ENCODE data around the gene HS6ST2. TPM values are rescaled to one million over a fixed set of nuclear protein-coding genes. Genes with fewer than 3 reads are reported as not detected.
A peak's percentile ranks its signal among the peaks of the same experiment; 100 is the strongest.

The HS6ST2 gene
- total RNA-seq, 1 donor from 2014 or later = 1.1 TPM

- Mint-ChIP-seq H3K27me3 (ENCODE audit: unreplicated experiment) (peaks cover 10% of the 10 kb centered on the region), H3K4me1 (ENCODE audit: unreplicated experiment) (peaks cover 30% of the 10 kb centered on the region), H3K4me3 (ENCODE audit: unreplicated experiment) (no peak overlapping the region), H3K9me3 (ENCODE audit: unreplicated experiment) (no peaks in the 10 kb centered on the region), H3K36me3 (ENCODE audit: low read depth, unreplicated experiment) (no peaks in the 10 kb centered on the region), H3K27ac (ENCODE audit: unreplicated experiment) (peak overlapping the region; percentile 89)
- no peak for DNase-seq (ENCODE audit: low spot score)
- no peak for TF ChIP-seq CTCF (IDR thresholded peaks at IDR 0.05; ENCODE audit: unreplicated experiment)
Measured at GRCh38 chrX:132636080-132636479, 322.3 kb downstream of the HS6ST2 start.

GRCh38 chrX:132634521-132634920, 323.9 kb downstream of the HS6ST2 start:
- no peaks in the 10 kb centered on the region for H3K36me3 Mint-ChIP-seq (ENCODE audit: low read depth, unreplicated experiment)
- peaks cover 30% of the 10 kb centered on the region for H3K4me1 Mint-ChIP-seq (ENCODE audit: unreplicated experiment)
- H3K9me3 Mint-ChIP-seq (ENCODE audit: unreplicated experiment) = no peaks in the 10 kb centered on the region
- no peak for TF ChIP-seq CTCF (IDR thresholded peaks at IDR 0.05; ENCODE audit: unreplicated experiment)
- H3K4me3 Mint-ChIP-seq (ENCODE audit: unreplicated experiment) = no peak overlapping the region
- peaks cover 8% of the 10 kb centered on the region for H3K27me3 Mint-ChIP-seq (ENCODE audit: unreplicated experiment)
- peak; percentile 6 for DNase-seq (ENCODE audit: low spot score)
- H3K27ac Mint-ChIP-seq (ENCODE audit: unreplicated experiment) = peak overlapping the region; percentile 89

GRCh38 chrX:132631579-132632232, 326.7 kb downstream of the HS6ST2 start:
- H3K4me1 Mint-ChIP-seq (ENCODE audit: unreplicated experiment) = peaks cover 30% of the 10 kb centered on the region
- no peaks in the 10 kb centered on the region for H3K9me3 Mint-ChIP-seq (ENCODE audit: unreplicated experiment)
- no peaks in the 10 kb centered on the region for H3K36me3 Mint-ChIP-seq (ENCODE audit: low read depth, unreplicated experiment)
- no peak for TF ChIP-seq CTCF (IDR thresholded peaks at IDR 0.05; ENCODE audit: unreplicated experiment)
- DNase-seq (ENCODE audit: low spot score) = peak; percentile 5
- no peak overlapping the region for H3K27ac Mint-ChIP-seq (ENCODE audit: unreplicated experiment)
- H3K27me3 Mint-ChIP-seq (ENCODE audit: unreplicated experiment) = peaks cover 6% of the 10 kb centered on the region
- H3K4me3 Mint-ChIP-seq (ENCODE audit: unreplicated experiment) = no peak overlapping the region

GRCh38 chrX:132624466-132624865, 334.0 kb downstream of the HS6ST2 start:
- Mint-ChIP-seq H3K9me3 (ENCODE audit: unreplicated experiment) (no peaks in the 10 kb centered on the region), H3K27ac (ENCODE audit: unreplicated experiment) (no peak overlapping the region)
- TF ChIP-seq CTCF (IDR thresholded peaks at IDR 0.05; ENCODE audit: unreplicated experiment) = no peak

GRCh38 chrX:132623942-132624341, 334.5 kb downstream of the HS6ST2 start:
- Mint-ChIP-seq H3K27me3 (ENCODE audit: unreplicated experiment) (no peaks in the 10 kb centered on the region), H3K4me3 (ENCODE audit: unreplicated experiment) (no peak overlapping the region), H3K27ac (ENCODE audit: unreplicated experiment) (no peak overlapping the region), H3K36me3 (ENCODE audit: low read depth, unreplicated experiment) (no peaks in the 10 kb centered on the region), H3K9me3 (ENCODE audit: unreplicated experiment) (no peaks in the 10 kb centered on the region), H3K4me1 (ENCODE audit: unreplicated experiment) (peaks cover 6% of the 10 kb centered on the region)
- no peak for DNase-seq (ENCODE audit: low spot score)
- TF ChIP-seq CTCF (IDR thresholded peaks at IDR 0.05; ENCODE audit: unreplicated experiment) = no peak

More at GRCh38 chrX:132624466-132624865, 334.0 kb downstream of the HS6ST2 start:
- no peak overlapping the region for H3K4me3 Mint-ChIP-seq (ENCODE audit: unreplicated experiment)
- H3K27me3 Mint-ChIP-seq (ENCODE audit: unreplicated experiment) = no peaks in the 10 kb centered on the region
- DNase-seq (ENCODE audit: low spot score) = no peak
- H3K36me3 Mint-ChIP-seq (ENCODE audit: low read depth, unreplicated experiment) = no peaks in the 10 kb centered on the region
- peaks cover 6% of the 10 kb centered on the region for H3K4me1 Mint-ChIP-seq (ENCODE audit: unreplicated experiment)

All from endothelial cell (in vitro differentiated cells).